Measurements from ENCODE around the gene FOXP2.
"Not testable (repeated sequence)": the region's sequence is repeated elsewhere in the genome, so short reads cannot be mapped to it uniquely, and the experiment has no call there.

The FOXP2 gene

GRCh38 chr7:114502454-114503254 is 88.0 kb downstream of the FOXP2 start:
- no peak for DNase-seq (ENCODE audit: low read depth in 2 of 2)

- DNase-seq (ENCODE audit: low read depth in 2 of 2), result no peak
These were observed 90.0 kb downstream of the FOXP2 start for GRCh38 chr7:114504586-114504985.

- DNase-seq (ENCODE audit: low read depth in 2 of 2), result no peak
These were observed 92.8 kb downstream of the FOXP2 start for GRCh38 chr7:114507381-114507780.

GRCh38 chr7:114508086-114508485 is 93.5 kb downstream of the FOXP2 start:
- DNase-seq (ENCODE audit: low read depth in 2 of 2), result no peak

- DNase-seq (ENCODE audit: low read depth in 2 of 2), result not testable (repeated sequence)
These were observed 96.2 kb downstream of the FOXP2 start for GRCh38 chr7:114510824-114511223.

GRCh38 chr7:114519240-114519639 is 104.6 kb downstream of the FOXP2 start:
- no peak for DNase-seq (ENCODE audit: low read depth in 2 of 2)

GRCh38 chr7:114522081-114522480 is 107.5 kb downstream of the FOXP2 start:
- DNase-seq (ENCODE audit: low read depth in 2 of 2), result no peak

GRCh38 chr7:114527589-114527988 is 113.0 kb downstream of the FOXP2 start:
- DNase-seq (ENCODE audit: low read depth in 2 of 2), result no peak

GRCh38 chr7:114530057-114530611 is 115.5 kb downstream of the FOXP2 start:
- DNase-seq (ENCODE audit: low read depth in 2 of 2), result no peak

GRCh38 chr7:114531326-114531725 is 116.7 kb downstream of the FOXP2 start:
- no peak for DNase-seq (ENCODE audit: low read depth in 2 of 2)

- no peak for DNase-seq (ENCODE audit: low read depth in 2 of 2)
These were observed 118.5 kb downstream of the FOXP2 start for GRCh38 chr7:114533131-114533530.

GRCh38 chr7:114534953-114535352 is 120.3 kb downstream of the FOXP2 start:
- no peak for DNase-seq (ENCODE audit: low read depth in 2 of 2)

GRCh38 chr7:114539575-114539974 is 125.0 kb downstream of the FOXP2 start:
- no peak for DNase-seq (ENCODE audit: low read depth in 2 of 2)

- no peak for DNase-seq (ENCODE audit: low read depth in 2 of 2)
These were observed 125.7 kb downstream of the FOXP2 start for GRCh38 chr7:114540291-114540690.

GRCh38 chr7:114547346-114547745 is 132.7 kb downstream of the FOXP2 start:
- DNase-seq (ENCODE audit: low read depth in 2 of 2), result not testable (repeated sequence)

GRCh38 chr7:114548081-114548980 is 133.7 kb downstream of the FOXP2 start:
- no peak for DNase-seq (ENCODE audit: low read depth in 2 of 2)

GRCh38 chr7:114554781-114555537 is 140.3 kb downstream of the FOXP2 start:
- no peak for DNase-seq (ENCODE audit: low read depth in 2 of 2)

GRCh38 chr7:114567416-114567815 is 152.8 kb downstream of the FOXP2 start:
- DNase-seq (ENCODE audit: low read depth in 2 of 2), result no peak

GRCh38 chr7:114569220-114569619 is 154.6 kb downstream of the FOXP2 start:
- DNase-seq (ENCODE audit: low read depth in 2 of 2), result no peak

- no peak for DNase-seq (ENCODE audit: low read depth in 2 of 2)
These were observed 159.8 kb downstream of the FOXP2 start for GRCh38 chr7:114574384-114574783.

- DNase-seq (ENCODE audit: low read depth in 2 of 2), result no peak
These were observed 160.5 kb downstream of the FOXP2 start for GRCh38 chr7:114575098-114575497.

- not testable (repeated sequence) for DNase-seq (ENCODE audit: low read depth in 2 of 2)
These were observed 166.3 kb downstream of the FOXP2 start for GRCh38 chr7:114580963-114581362.
